Esophagus squamous epithelium (tissue), 5 donors: Measurements from ENCODE around the gene ARHGEF12. TPM values are rescaled to one million over a fixed set of nuclear protein-coding genes. Genes with fewer than 3 reads are reported as not detected.

ENCODE experiments used
- DNase-seq: peaks from one replicate; lab custom pipeline; 2025; lab: John Stamatoyannopoulos, UW
- H3K27ac ChIP-seq, 4 donors: fragments of 200-600 bp; sonication (generic); one replicate each; pipeline ENCODE4 v1.5.1; 2016 to 2019; ENCODE audit warnings: mild to moderate bottlenecking in 1 of 4
- H3K27me3 ChIP-seq, 4 donors: fragments of 200-600 bp; sonication (generic); 1 replicate in 3 of 4; 2 replicates in 1 of 4; pipeline versions ENCODE4 v1.5.1 to v1.6.0; 2017 to 2021; ENCODE audit warnings: antibody characterized with exemption in 1 of 4
- H3K36me3 ChIP-seq, 3 donors: fragments of 200-600 bp; sonication (generic); one replicate each; pipeline ENCODE4 v1.5.1; 2016 to 2019
- H3K4me1 ChIP-seq, 3 donors: fragments of 200-600 bp; sonication (generic); one replicate each; pipeline ENCODE4 v1.5.1; 2017 to 2019
- H3K4me3 ChIP-seq, 4 donors: fragments of 200-600 bp; sonication (generic); 1 replicate in 3 of 4; 2 replicates in 1 of 4; pipeline ENCODE4 v1.5.1; 2016 to 2019; ENCODE audit warnings: mild to moderate bottlenecking in 2 of 4, moderate library complexity in 1 of 4
- H3K9me3 ChIP-seq, 3 donors: fragments of 200-600 bp; sonication (generic); one replicate each; pipeline ENCODE4 v1.5.1; 2016 to 2019
- POLR2A ChIP-seq, 4 donors: fragments of 450-650 bp; IDR thresholded peaks; one replicate each; pipeline ENCODE4 v1.6.1; 2017; ENCODE audit warnings: antibody characterized with exemption in 4 of 4, mild to moderate bottlenecking in 4 of 4, moderate library complexity in 3 of 4
- WGBS, 2 donors: methylation state at CpG; one replicate each; pipeline ENCODE4 v1.1.5; 2018; 5-methylcytosine and 5-hydroxymethylcytosine counted together
- intact Hi-C: fragments of 100-400 bp; cut with DNase I; formaldehyde crosslinking; loops from one replicate; pipeline ENCODE4 v1.15.0; 2022
- total RNA-seq, 4 donors: library from RNA; depleted of rRNA; stranded (reverse); fragments of >200 nt; gene quantifications; one replicate each; pipeline ENCODE4 v1.1.0, GENCODE V29; 2016
- TF ChIP-seq, protein P1 (sequence below), 6 experiments: fragments of 450-650 bp in 4 of 6; fragments of 200-600 bp in 2 of 6; sonication (generic) in 2 of 6; IDR thresholded peaks; one replicate each; pipeline ENCODE4 v1.5.1; 2016 to 2019; ENCODE audit warnings: antibody characterized with exemption in 6 of 6, mild to moderate bottlenecking in 4 of 6, moderate library complexity in 4 of 6
- donor health status: DM: yes; HTN: yes; CAD: no.

Gene ARHGEF12
- total RNA-seq, 4 donors from 2014 or later, result 57.4 to 106 (median 70.7) TPM

DNA sequence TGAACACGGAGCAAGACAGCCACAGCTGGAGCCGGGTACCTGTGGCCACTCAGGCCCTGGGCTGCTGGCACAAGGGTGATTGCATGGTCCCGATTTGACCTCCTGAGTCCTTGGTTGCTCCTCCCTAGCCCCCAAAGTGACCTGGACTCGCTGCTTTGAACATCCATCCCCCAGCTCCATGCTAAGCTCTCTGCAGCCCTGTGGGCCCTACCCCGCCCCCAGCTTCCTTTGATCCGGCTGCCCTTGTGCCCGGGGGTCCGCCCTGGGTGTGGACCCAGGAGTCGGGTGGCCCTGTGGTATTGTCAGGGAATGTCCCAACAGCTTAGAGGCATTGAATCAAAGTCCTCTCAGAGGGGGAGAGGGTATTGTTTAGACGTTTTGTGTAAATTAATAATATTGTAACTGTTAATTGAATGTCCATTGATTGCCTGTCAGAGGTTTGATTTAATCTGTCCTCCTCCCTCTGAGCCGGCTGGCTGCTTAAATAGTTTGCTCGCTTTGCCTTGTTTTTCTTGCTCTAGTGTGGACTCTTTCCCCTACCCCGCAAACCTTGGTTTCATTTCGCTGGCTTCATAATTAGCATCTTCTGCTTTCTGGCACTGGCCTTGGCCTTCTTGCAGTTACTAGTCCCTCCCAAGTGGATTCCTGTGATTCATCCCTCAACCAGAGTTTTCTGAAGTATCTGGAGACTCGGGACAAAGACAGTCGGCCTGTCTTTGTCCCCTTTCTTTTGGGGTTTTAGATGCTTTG is 196.0 kb downstream of the ARHGEF12 start:
- Histone ChIP-seq H3K9me3 (no peaks in the 10 kb centered on the region), H3K4me1 (peaks cover 0 to 15% (median under 1%) of the 10 kb centered on the region in 3 donors), H3K36me3 (no peaks in the 10 kb centered on the region), H3K4me3 (no peak overlapping the region), H3K27ac (no peak overlapping the region), H3K27me3 (peaks cover 0 to 43% (median 0%) of the 10 kb centered on the region in 4 donors)
- TF ChIP-seq, protein P1, sequence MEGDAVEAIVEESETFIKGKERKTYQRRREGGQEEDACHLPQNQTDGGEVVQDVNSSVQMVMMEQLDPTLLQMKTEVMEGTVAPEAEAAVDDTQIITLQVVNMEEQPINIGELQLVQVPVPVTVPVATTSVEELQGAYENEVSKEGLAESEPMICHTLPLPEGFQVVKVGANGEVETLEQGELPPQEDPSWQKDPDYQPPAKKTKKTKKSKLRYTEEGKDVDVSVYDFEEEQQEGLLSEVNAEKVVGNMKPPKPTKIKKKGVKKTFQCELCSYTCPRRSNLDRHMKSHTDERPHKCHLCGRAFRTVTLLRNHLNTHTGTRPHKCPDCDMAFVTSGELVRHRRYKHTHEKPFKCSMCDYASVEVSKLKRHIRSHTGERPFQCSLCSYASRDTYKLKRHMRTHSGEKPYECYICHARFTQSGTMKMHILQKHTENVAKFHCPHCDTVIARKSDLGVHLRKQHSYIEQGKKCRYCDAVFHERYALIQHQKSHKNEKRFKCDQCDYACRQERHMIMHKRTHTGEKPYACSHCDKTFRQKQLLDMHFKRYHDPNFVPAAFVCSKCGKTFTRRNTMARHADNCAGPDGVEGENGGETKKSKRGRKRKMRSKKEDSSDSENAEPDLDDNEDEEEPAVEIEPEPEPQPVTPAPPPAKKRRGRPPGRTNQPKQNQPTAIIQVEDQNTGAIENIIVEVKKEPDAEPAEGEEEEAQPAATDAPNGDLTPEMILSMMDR (IDR thresholded peaks at IDR 0.05), result no peak
- no peak for TF ChIP-seq POLR2A (IDR thresholded peaks at IDR 0.05)
- 39 to 65% methylated on average over 9 of the region's 16 CpGs for whole genome bisulfite sequencing, 2 donors
- intact Hi-C loops, result no loop called here
- no peak for DNase-seq

DNA sequence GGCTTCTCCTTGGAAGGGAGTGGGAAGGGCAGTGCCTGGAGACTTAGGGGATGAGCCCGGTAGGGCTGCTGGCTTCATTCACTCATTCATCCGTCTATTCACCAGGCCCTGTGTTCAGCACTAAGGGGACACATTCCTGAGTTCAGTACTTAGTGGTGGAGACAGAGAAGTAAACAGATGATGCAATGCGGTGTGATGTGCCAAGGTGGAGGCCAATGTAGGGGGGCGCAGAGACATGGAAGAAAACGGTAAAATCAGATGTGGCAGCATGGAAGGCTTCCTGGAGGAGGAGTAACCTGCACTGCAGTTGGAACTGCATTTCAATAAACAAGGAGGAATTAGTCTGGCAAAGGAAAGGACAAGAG is 196.6 kb downstream of the ARHGEF12 start:
- WGBS, 2 donors, result 50 to 71% methylated on average over 3 to 5 of the region's 5 CpGs
- Histone ChIP-seq H3K4me1 (peaks cover 0 to 10% (median 0%) of the 10 kb centered on the region in 3 donors), H3K9me3 (no peaks in the 10 kb centered on the region), H3K27me3 (peaks cover 0 to 39% (median 0%) of the 10 kb centered on the region in 4 donors), H3K27ac (no peak overlapping the region), H3K4me3 (no peak overlapping the region), H3K36me3 (no peaks in the 10 kb centered on the region)
- no peak for DNase-seq
- intact Hi-C loops, result no loop called here
- TF ChIP-seq, protein P1 (IDR thresholded peaks at IDR 0.05), result no peak
- no peak for TF ChIP-seq POLR2A (IDR thresholded peaks at IDR 0.05)

DNA sequence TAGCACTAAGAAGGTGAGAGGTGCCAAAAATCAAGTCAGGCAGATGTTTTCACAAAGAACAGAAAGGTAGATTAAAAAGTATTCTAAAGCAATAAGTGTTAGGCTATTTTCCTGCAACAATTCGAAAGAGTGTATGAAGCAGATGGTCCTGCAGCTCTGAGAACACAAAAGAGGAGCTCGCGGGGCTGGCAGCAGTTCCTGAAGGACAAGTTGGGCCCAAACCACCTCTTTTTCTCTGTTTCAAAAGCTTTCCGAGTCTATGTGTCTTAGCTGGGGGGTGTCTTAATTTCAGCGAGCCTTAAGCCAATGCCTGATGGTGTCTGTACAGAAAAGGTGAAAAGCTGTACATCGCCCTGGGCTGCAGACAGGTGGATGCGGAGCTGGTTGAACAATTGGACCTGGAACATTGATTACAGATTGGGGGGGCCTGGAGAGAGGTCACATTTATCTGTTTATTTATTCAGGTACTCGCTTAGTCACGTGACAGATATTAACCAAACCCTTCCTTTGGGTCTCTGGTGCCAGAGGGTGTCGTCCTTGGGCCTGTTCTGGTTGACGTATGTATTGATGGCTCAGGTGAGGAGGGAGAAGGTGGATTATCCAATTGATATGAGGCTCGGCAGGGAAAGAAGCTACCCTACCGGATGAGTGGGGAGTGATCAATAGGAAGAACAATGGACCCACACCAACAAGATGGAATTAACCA is 200.0 kb downstream of the ARHGEF12 start:
- TF ChIP-seq POLR2A (IDR thresholded peaks at IDR 0.05), result no peak
- TF ChIP-seq, protein P1 (IDR thresholded peaks at IDR 0.05), result no peak
- peaks cover 0 to 10% (median 0%) of the 10 kb centered on the region in 3 donors for H3K4me1 ChIP-seq
- intact Hi-C loops, result no loop called here
- no peaks in the 10 kb centered on the region for H3K36me3 ChIP-seq
- H3K4me3 ChIP-seq, result no peak overlapping the region
- DNase-seq, result no peak
- H3K27me3 ChIP-seq, result peaks cover 0 to 24% (median 0%) of the 10 kb centered on the region in 4 donors
- H3K27ac ChIP-seq, result no peak overlapping the region
- H3K9me3 ChIP-seq, result no peaks in the 10 kb centered on the region
- WGBS, 2 donors, result 72 to 85% methylated on average over 12 to 13 of the region's 13 CpGs

DNA sequence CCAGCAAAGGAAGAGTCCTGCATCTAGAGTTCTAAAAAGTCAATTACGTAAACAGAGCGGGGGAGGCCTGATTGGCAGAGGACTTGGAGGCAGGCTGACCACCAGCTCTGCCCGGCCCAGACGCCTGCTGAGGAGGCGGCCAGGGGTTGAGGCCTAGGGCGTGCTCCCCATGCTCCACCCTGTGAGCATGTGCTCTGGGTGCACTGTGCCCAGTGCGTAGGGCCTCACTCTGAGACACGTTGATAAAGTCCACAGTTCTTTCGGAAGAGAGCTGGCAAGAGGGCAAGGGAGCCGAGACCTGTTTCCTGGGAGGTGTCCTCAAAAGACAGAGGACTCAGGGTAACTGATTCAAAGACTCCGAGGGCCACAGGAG is 200.6 kb downstream of the ARHGEF12 start:
- Histone ChIP-seq H3K27me3 (peaks cover 0 to 19% (median 0%) of the 10 kb centered on the region in 4 donors), H3K4me3 (no peak overlapping the region), H3K9me3 (peaks cover 0 to 5% (median 0%) of the 10 kb centered on the region in 3 donors), H3K36me3 (no peaks in the 10 kb centered on the region), H3K27ac (no peak overlapping the region), H3K4me1 (peaks cover 0 to 10% (median 0%) of the 10 kb centered on the region in 3 donors)
- intact Hi-C loops, result no loop called here
- TF ChIP-seq, protein P1 (IDR thresholded peaks at IDR 0.05), result no peak
- no peak for TF ChIP-seq POLR2A (IDR thresholded peaks at IDR 0.05)
- no peak for DNase-seq
- WGBS, 2 donors, result 92 to 95% methylated on average over 6 to 11 of the region's 11 CpGs

DNA sequence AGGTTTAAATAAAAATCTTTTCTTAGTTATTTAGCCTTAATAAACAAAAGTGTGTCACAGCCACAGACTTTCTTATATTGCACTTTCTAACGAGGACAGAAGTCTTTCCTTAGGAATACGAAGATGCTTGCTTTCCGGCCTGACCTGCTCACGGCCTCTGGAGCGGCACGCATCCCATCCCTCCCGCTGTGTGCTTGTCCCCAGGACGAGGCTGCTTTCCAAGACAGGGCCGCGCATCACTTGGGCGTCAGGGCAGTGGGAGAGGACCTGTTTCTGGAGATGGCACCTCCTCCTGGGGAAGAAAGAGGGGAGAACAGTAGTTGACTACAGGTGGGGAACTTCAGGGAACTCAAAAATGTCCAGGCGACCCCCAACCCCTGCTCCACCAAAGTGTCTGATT is 201.8 kb downstream of the ARHGEF12 start:
- H3K4me1 ChIP-seq, result peaks cover 0 to under 1% (median 0%) of the 10 kb centered on the region in 3 donors
- H3K36me3 ChIP-seq, result no peaks in the 10 kb centered on the region
- no peak overlapping the region for H3K4me3 ChIP-seq
- H3K27me3 ChIP-seq, result peaks cover 0 to 9% (median 0%) of the 10 kb centered on the region in 4 donors
- WGBS, 2 donors, result 87 to 91% methylated on average over 6 to 9 of the region's 12 CpGs
- peaks cover 0 to 8% (median 0%) of the 10 kb centered on the region in 3 donors for H3K9me3 ChIP-seq
- no peak overlapping the region for H3K27ac ChIP-seq
- no peak for DNase-seq
- TF ChIP-seq, protein P1 (IDR thresholded peaks at IDR 0.05), result no peak
- no peak for TF ChIP-seq POLR2A (IDR thresholded peaks at IDR 0.05)
- intact Hi-C loops, result no loop called here
